GM19467 (cell line): ENCODE results near the gene PSMF1.

Source experiments
- ATAC-seq: cut with Tn5 transposase; IDR thresholded peaks from one replicate; pipeline ENCODE4 v1.9.1; 2021; ENCODE audit warnings: mild to moderate bottlenecking, moderate library complexity; ENCODE audit not compliant: unreplicated experiment

Gene PSMF1, protein sequence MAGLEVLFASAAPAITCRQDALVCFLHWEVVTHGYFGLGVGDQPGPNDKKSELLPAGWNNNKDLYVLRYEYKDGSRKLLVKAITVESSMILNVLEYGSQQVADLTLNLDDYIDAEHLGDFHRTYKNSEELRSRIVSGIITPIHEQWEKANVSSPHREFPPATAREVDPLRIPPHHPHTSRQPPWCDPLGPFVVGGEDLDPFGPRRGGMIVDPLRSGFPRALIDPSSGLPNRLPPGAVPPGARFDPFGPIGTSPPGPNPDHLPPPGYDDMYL

DNA sequence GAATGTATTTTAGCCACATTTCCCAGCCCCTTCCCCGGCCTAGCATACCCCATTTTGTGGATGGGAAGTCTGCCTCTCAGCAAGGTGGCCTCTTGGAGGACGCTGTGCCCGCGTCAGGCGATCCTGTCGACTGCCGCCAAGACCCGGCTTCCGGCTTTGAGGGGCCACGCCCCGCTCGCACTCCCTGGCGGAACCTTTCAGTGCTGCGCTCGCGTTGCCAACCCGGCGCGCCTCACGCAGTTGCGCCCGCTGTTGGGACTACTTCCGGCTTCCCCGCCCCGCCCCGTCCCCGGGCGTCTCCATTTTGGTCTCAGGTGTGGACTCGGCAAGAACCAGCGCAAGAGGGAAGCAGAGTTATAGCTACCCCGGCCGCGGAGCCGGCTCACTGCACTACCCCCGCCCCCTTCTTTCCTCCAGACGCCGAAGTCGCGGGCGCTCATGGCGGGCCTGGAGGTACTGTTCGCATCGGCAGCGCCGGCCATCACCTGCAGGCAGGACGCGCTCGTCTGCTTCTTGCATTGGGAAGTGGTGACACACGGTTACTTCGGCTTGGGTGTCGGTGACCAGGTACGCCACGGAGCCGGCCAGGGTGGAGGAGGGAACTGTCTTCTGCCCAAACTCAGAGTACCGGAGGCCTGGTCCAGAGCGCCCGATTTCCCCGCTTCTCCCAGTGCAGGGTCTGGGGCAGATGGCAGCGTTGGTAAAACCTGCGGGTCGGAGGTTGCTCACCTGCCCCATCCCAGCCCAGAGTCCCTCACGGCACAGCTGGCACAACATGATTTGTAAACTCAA lies at the start of gene PSMF1:
Gene PSMF1 (plus strand): TSS at position 267 of the 792 bp plus-strand sequence. CDS start 172 bp downstream, at position 439.
- peak; percentile 95 for ATAC-seq

DNA sequence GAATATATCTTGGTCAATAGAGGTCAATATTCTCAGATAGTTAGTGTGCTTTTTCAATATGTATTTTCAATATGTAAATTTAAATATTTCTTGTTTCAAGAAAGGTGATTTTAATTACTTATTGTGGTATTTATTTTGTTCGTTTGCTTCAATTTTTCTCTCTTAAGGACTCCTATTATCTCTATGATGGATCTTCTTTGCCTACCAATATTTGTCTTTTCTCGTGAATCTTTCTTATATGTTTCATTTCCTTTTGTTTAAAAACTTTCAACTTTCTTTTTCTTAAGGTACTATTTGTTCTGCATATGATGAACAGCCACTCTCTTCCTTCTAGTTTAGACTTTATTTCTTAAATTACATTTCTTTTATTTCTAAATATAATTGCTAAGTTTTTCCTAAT lies 46.1 kb upstream of the PSMF1 start:
- no peak for ATAC-seq

DNA sequence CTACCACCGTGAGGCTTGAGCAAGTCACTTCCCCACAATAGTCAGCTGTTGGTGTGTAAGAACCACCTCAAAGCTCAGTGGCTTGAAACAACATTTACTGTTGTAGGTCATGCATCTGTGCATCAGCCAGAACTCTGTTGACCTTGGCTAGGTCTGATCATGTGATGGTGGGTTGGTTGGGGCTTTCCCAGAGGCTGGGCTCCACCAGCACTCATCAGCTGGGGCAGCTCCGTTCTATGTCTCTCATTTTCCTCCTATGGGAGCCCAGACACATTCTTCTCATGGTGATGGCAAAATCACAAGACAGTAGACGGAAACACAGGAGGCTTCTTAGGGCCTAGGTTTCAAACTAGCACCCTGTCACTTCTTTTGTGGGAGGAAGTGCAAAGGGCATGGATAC lies 42.8 kb upstream of the PSMF1 start:
- no peak for ATAC-seq

DNA sequence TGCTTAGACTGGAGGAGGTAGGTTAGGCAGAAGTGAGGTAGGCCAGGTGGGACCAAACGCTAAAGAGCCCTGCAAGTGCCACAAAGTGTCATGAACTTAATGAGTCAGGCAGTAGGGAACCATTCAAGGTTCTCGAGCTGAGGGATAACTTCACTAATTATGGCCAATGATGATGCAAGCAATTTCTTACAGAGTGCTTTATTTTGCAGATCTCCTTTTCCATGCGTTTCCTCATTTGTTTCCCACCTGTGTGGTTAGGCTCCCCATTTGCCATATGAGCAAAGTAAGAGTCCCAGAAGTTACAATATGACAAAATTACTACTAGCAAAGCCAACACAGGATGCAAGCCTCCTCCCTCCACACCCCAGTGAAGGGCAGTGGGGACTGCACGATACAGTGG lies 36.5 kb upstream of the PSMF1 start:
- no peak for ATAC-seq

DNA sequence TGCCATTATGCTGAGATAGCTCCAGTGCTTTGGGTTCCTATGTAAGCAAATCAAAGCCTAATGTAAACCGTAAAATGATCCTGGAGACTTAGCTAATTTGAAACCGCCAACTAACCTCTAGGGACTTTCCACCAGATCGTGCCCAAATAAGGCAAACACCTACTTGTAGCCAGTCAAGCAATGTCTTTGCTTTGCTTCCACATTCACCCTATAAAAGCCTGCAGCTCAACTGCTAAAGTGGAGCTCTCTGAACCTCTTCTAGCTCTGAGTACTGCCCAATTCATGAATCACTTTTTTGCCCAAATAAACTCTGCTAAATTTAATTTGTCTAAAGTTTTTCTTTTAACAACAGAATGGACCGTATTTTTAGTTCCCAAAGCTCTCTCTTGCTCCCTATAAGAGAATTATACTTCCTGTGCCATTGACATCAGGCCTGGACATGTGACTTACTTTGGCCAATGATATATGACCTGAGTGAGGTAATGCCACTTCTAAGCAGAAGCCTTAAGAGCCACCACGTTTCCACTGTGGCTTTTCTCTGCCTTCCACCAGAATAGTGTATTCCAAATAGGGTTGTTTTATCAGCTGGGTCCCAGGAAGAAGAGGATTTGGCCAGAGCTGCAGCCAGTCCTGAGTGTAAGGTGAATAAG lies 34.8 kb upstream of the PSMF1 start:
- no peak for ATAC-seq

DNA sequence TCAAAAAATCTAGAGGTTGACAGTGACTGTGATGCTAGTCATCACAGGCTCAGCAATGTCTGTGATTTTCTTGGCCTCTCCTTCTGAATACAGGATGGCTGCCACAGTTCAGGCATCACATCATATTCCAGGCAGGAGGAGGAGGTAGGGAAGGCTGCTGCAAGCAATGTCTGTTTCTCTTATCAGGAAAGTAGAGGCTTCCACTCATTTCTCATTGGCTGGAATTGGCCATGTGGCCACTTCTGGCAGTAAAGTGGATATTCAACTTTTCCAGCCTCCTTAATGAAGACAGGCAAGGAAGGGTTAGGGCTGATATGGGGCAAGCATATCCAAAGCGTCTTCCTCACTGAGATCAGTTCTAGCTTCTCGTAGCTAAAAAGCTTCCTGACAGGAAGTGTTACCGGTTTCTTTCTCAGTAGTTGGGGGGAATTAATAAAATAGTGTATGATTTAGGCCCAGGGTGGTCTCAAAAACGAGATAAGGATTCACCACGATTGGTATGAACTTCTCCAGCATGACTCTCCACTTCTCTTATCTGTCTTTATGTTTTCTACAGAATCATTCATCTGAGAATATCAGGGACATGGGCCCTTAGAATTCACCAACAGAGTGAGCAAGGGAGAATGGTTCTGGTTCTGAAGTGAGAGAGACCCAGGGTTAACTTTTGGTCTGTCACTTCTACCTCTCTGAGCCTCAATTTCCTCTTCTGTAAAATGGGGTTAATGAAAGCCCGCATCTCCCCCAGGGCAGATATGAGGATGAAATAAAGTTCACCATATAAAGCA lies 32.7 kb upstream of the PSMF1 start:
- no peak for ATAC-seq

DNA sequence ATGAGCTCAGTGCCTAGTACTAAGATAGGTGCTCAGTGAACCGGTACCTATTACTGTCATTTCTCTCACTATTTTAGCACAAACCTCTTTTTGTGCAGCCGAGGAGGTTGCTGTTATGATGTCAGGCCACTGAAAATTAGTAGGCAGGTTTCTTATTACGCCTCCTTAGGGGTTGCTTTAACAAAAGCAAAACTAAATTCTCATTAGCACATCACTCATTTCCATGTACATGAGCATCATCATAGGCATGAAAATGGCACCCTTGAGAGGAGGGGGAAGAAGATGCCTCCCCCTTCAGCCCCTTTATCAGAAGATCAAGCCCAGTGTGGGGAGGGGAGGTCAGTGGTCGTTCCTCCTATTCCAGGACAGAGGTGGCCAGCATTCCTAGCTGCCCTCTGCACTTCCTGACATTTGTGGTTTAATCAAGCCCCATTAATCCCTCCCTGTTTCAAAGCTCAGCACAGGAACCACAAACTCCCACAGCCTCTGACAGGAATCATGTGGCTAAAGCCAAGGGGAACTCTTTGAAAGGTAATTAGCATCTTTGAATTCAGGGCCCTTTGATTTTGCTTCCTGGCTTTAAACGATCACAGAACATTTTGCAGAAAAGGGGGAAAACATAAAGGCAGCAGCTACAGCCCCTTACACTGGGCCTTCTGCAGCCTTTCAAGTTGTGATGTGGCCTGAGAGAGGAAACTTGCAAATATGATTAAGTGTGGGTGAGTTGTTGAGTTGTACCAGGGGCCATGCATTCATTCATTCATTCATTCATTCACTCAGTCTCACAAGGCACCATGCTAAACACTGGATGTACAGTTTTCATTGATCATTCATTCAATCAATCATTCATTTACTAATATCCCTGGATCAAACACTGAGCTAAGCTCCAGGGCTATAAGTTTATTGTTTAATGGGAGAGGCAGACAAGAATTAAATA lies 31.9 kb upstream of the PSMF1 start:
- no peak for ATAC-seq

DNA sequence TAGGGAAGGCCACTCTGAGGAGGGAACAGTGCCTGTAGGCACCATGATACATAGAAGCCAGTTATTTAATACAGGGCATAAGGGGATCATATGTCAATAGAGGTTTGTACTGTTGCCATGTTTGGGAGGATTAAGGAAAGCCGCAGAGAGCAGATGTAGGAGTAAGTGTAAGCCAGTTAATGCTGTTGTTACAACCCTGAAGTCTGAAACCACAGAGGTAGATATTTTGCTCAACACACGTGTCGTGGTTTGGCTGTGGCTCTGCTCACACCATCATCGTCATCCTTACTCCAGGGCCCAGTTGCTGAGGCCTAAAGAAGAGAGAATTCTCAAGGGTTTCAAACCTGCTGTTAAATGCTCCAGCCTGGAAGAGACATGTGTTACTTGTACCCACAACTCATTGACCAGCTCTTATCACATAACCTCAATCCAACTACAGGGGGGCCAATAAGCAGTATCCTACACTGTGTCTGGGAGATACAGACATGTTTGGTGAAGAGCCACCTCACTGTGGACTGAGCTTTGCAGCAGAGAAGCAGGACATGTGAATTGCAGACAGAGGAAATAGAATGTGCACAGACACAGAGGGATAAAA lies 31.0 kb upstream of the PSMF1 start:
- ATAC-seq, result no peak

DNA sequence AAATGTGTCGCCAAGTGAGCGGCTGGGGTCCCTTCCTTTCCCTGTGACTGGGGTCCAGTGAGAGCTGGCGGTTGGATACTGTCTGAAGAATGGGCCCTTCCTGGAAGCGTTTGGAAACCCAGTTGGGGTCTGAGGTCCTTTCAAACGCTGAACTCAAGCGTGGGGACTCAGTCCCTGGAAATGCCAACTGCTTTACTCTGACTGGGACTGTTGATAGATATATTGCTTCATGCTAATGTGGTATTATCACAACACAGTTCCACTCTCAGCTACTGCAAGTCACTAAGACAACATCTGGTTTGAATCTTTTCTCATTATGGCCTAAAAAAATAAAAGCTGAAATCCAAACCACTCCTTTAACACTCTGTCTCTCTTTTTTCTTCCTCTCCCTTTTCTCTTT lies 23.7 kb upstream of the PSMF1 start:
- no peak for ATAC-seq

DNA sequence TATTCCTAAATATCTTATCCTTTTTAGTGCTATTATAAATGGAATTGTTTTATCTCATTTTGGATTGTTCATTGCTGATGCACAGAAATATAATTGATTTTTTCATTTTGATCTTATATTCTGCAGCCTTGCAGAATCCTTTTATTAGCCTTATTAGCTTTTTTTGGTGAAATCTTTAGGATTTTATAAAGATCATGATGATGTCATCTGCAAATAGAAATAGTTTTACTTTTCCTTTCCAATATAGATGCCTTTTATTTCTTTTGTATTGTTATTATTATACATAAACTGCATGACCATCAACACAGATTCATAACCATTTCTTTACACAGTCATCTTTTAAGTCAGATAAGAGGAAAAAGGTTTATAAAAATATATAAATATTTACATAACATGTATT lies 16.9 kb upstream of the PSMF1 start:
- ATAC-seq, result no peak

DNA sequence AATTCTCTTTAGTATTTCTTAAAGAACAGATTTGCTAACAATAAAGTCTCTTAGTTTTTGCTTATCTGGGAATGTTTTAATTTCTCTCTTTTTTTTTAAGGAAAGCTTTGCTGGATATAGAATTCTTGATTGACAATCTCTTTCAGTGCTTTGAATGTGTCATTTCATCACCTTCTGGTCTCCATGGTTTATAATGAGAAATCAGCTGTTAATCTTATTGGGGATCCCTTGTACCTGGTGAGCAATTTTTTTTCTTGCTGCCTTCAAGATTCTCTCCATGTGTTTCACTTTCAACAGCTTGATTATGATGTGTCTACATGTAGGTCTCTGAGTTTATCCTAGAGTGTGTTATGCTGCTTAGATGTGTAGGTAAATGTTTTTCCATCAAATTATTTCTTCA lies 16.4 kb upstream of the PSMF1 start:
- no peak for ATAC-seq

DNA sequence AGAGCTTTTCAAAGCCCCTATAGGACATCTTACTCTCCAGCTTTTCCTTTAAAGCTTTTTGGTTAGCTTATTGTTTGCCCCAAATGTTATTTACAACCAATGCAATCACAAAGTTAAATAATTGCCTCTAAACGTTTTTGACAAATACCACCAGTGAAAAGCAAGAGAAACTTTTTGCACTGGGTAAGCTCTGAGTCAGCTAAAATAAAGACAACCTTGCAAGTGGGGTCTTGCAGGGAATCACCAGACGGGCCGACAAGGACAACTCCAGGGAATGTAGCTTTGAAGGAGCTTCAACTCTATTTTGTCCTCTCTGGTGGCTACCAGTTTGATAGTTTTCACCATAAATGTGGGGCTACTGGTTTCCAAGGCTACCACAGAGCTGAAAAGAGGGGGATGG lies 14.7 kb upstream of the PSMF1 start:
- ATAC-seq, result no peak

DNA sequence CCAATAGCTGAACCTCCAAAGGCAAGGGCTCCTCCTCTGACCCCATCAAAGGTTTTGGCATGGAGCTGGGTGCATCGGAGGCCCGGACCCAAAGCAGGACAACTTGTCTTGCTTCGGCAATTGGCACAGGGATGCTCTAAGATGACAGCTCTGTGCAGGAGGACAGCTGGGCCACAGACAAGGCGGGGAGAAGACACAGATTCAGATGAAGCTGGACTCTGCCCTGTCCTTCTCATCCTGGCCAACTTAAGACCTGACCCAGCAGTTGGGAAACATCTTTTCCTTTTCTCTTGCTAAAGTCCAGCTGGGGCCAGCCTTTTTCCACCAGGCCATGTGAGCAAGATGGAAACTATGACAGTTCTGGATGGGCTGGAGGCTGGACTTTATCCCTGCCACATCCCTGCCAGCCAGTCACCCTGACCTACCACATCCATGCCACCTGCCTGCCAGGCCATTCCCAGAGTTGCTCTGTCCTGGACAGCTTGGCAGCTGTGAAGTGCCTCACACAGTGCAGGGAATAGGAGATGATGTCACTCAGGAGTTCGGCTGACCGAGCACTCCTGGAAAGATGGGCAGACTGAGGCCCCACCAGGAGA lies 12.7 kb upstream of the PSMF1 start:
- no peak for ATAC-seq

DNA sequence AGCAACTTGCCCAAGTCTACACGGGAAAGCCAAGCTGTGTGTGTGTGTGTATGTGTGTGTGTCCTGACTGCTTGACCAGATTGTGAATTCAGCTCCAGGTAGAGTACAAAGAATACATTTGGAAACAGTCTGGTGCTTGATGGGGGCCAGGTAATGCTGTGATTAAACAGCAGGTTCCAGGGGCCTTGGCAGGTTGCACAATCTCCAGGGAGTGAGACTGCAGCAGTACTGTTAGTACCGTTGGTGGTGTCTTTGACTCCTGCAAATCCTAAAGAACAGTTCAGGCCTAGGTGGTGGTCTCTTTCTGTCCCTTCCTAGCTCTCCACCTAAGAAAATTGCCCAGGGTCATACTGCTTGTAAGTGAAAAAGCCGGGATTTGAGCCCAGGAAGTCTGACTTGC lies 11.2 kb upstream of the PSMF1 start:
- ATAC-seq, result no peak

DNA sequence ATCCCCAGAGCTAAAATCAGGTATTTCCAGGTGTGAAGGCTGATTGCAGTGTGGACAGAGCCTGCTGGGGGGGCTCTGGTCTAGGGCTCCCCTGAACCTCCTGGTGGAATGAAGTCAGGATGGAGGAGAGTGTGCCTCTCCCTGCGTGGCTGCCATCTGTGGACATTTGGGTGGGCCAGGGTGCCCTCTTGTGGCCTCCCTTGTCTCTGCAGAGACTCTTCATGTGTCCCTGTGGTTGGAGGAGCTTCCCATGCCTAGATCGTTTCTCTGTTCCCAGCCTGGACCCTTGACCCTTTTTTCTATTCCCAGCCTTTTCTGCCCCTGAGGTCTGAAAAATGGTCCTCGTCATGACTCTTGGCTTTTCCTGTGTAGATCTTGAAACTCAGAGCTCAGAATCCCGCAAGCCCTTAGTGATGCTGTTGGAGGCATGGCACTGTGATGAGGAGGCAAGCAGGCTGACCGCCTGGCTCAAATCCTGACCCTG lies 9.9 kb upstream of the PSMF1 start:
- ATAC-seq, result no peak

DNA sequence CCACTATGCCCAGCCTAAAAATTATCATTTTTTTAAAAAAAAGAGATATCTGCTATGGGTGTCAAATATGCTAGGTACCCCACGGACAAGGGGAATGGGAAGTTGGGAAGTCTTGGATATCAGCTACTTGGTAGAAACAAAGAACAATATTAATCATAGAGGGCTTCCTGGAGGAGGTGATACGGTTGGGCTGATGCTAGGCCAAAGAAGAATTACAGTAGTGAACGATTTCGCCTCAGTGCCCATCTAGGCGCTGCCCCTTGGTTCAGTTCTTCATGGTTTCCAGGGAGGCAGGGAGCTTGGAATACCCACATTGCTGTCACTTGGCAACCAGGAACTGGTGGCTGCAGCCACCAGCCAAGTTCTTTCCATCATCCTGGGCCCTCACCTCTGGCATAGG lies 5.5 kb upstream of the PSMF1 start:
- ATAC-seq, result no peak

DNA sequence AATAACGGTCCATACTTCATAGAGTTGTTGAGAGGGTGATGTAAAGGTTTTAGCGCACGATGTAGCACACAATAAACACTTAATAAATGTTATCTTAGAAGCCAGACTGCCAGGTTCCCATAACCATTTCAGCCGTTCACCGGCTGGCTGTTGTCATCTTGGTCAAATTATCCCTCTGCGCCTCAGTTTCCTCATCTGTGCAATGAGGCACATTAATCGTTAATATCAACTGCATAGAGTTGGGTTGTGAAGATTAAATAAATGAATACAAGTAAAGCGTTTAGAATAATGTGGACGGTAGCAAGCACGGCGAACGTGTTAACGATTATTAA lies 432 bp upstream of the PSMF1 start:
- ATAC-seq, result no peak

DNA sequence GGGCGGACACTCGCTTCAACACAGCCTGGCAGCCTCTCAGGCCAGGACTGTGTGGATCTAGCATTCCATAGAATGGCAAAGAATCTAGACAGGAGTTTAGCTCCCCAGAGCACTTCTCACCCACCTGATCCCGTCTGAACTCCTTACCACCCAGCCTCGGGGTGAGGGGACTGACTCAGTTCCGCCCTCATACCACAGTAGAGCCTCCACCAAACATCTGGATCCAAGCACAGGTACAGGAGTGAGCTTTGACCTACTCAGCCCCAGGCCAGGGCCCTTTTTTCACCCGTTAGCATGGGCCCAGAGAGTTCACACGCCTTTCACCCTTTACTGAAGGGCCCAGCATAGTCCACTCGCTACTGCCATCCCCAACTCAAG lies 715 bp downstream of the PSMF1 start:
- ATAC-seq, result no peak

DNA sequence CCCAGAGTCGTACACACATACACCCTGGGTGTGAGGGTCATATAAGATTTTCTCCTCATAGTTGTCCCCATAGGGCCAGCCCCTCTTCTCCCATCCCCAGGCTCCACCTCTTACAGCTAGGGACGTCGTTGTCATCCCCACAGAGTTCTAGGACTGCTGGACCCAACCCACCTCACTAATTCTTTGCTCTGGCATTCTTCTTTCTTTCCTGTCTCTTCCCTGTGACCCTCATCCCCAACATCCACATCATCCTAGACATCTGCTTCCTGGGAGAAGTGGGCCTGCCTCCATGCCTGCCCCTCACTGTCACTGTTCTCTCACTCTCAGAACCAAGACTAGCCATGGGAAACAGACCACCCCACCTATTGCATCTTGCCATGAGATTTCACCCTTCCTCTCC lies 1.1 kb downstream of the PSMF1 start:
- no peak for ATAC-seq
